ENCODE data around the gene CR1. TPM values are rescaled to one million over a fixed set of nuclear protein-coding genes. Genes with fewer than 3 reads are reported as not detected.

The CR1 gene
- total and polyA plus RNA-seq, 2 of the 8 experiments (the other 6 are each of a cell fraction or from before 2014, with no cell fraction given), result 0.15 to 0.22 TPM

- no peak overlapping the region for H2BK12ac ChIP-seq (ENCODE audit: low read depth, low read length)
- peaks cover 8% of the 10 kb centered on the region for H3K23me2 ChIP-seq (ENCODE audit: low read depth, low read length)
- H2AK5ac ChIP-seq (ENCODE audit: low read depth, low read length), result no peak overlapping the region
- no peaks in the 10 kb centered on the region for H3K79me2 ChIP-seq (ENCODE audit: control insufficient read depth in 1 of 2, insufficient read depth in 2 of 2, low read length in 2 of 2)
- no peak for TF ChIP-seq NRF1 (IDR thresholded peaks at IDR 0.05; ENCODE audit: low read depth, low read length)
- 0 out of 2 replicates have a peak, but pooled peaks have one; percentile 14 for TF ChIP-seq CREB1 (IDR thresholded peaks at IDR 0.05)
- peak in 2 of 3 experiments; percentile 79; a peak in 3 of 4 replicates for TF ChIP-seq CTCF (IDR thresholded peaks at IDR 0.05; ENCODE audit: control extremely low read depth in 1 of 3, insufficient read depth in 1 of 3, low read depth in 1 of 3, low read length in 3 of 3)
- peak; percentile 96 to 97 for TF ChIP-seq RAD21 (IDR thresholded peaks at IDR 0.05 in 1 of 2, conservative IDR thresholded peaks at IDR 0.05 in 1 of 2; ENCODE audit: low read depth in 2 of 2, low read length in 2 of 2)
- H3K27me3 ChIP-seq (replicated peaks in 1 of 4; ENCODE audit: control insufficient read depth in 3 of 4, extremely low read depth in 1 of 4, insufficient read depth in 3 of 4, low read length in 3 of 4), result peaks cover 4 to 23% (median 19%) of the 10 kb centered on the region in 4 experiments; a peak in 6 of 7 replicates
- WGBS, 2 experiments (ENCODE audit: extremely low coverage in 1 of 2, insufficient coverage in 1 of 2, insufficient read length in 1 of 2, insufficient replicate concordance in 2 of 2, low coverage in 1 of 2, low lambda C conversion rate in 2 of 2, missing lambda C conversion rate in 1 of 2), result 11% methylated on average over 4 of the region's 4 CpGs; no CpG with 5 or more reads in 1 of the 2 experiments
- no peak overlapping the region for H2BK5ac ChIP-seq (ENCODE audit: low read depth, low read length)
- H3K9ac ChIP-seq (replicated peaks in 1 of 4; ENCODE audit: extremely low read depth in 1 of 4, low read depth in 3 of 4, low read length in 3 of 4), result no peak overlapping the region
- peaks cover 0 to 6% (median 3%) of the 10 kb centered on the region in 4 experiments; a peak in 5 of 7 replicates for H3K4me1 ChIP-seq (replicated peaks in 1 of 4; ENCODE audit: control insufficient read depth in 3 of 4, insufficient read depth in 4 of 4, low read length in 3 of 4)
- no peaks in the 10 kb centered on the region for H4K20me1 ChIP-seq (replicated peaks in 1 of 2; ENCODE audit: control insufficient read depth in 1 of 2, insufficient read depth in 2 of 2, low read length in 2 of 2)
- H2BK15ac ChIP-seq (ENCODE audit: low read length), result no peak overlapping the region
- H2BK20ac ChIP-seq (ENCODE audit: low read length), result no peak overlapping the region
- no peaks in the 10 kb centered on the region for H3K36me3 ChIP-seq (ENCODE audit: control insufficient read depth in 2 of 4, insufficient read depth in 4 of 4, low read length in 3 of 4)
- H3K18ac ChIP-seq (ENCODE audit: extremely low read depth, low read length), result no peak overlapping the region
- no peak overlapping the region for H3K23ac ChIP-seq (ENCODE audit: insufficient read length)
- H4K5ac ChIP-seq (ENCODE audit: insufficient read length, low read depth, low read length), result no peak overlapping the region
- no peak overlapping the region for H2AFZ ChIP-seq (ENCODE audit: low read length)
- no peak overlapping the region for H4K8ac ChIP-seq (ENCODE audit: extremely low read depth, insufficient read depth, low read length)
- CTCF ChIA-PET (ENCODE audit: partially characterized antibody), result interaction anchor here (0.7 to 3.1 kb wide), 31 partner anchors 11 to 775 kb away, joined by 3 to 20 read pairs (median 4); partner anchors contain the start of genes CD55 and CR2
- H3K4me2 ChIP-seq (ENCODE audit: insufficient read depth in 1 of 2, low read depth in 2 of 2, low read length in 2 of 2), result no peak overlapping the region
- no peaks in the 10 kb centered on the region for H3K79me1 ChIP-seq (ENCODE audit: low read depth, low read length)
- H3K9me3 ChIP-seq (ENCODE audit: insufficient read depth in 2 of 2, low read depth in 1 of 2, low read length in 1 of 2), result no peaks in the 10 kb centered on the region
- peak; percentile 72 for FAIRE-seq
- H3K56ac ChIP-seq (replicated peaks; ENCODE audit: insufficient read length, low read depth, low read length), result no peak overlapping the region
- no peak overlapping the region for H3K4me3 ChIP-seq (ENCODE audit: extremely low read depth in 1 of 4, insufficient read depth in 2 of 4, low read depth in 3 of 4, low read length in 4 of 4)
- H3K14ac ChIP-seq (ENCODE audit: insufficient read length), result no peak overlapping the region
- no peak overlapping the region for H2BK120ac ChIP-seq (replicated peaks; ENCODE audit: low read depth, low read length)
- no peak overlapping the region for H3K4ac ChIP-seq (replicated peaks; ENCODE audit: insufficient read length, low read depth, low read length)
- POLR2A ChIA-PET (ENCODE audit: partially characterized antibody), result interaction anchor here (1.0 kb wide), 1 partner anchor 45 kb away, joined by 5 read pairs; the partner anchor contains the start of gene CR2
- H3K27ac ChIP-seq (ENCODE audit: low read depth, low read length), result no peak overlapping the region
- DNase-seq (ENCODE audit: low read depth in 1 of 2, low spot score in 2 of 2), result peak in 1 of 2 experiments; percentile 56
- H4K91ac ChIP-seq (replicated peaks; ENCODE audit: insufficient read length, low read length), result no peak overlapping the region
Measured at GRCh38 chr1:207499573-207499972, 3.6 kb downstream of the CR1 start.
